Cardiac muscle cell (in vitro differentiated cells and primary cell): Measurements from ENCODE around the gene FOXJ3. TPM values are rescaled to one million over a fixed set of nuclear protein-coding genes. Genes with fewer than 3 reads are reported as not detected.
A peak's percentile ranks its signal among the peaks of the same experiment; 100 is the strongest.

Experiments used
- DNase-seq, 2 donors: peaks; one replicate each; pipeline versions ENCODE4 v3.0.0 to v3.0.0-alpha.2; 2010 to 2017; ENCODE audit warnings: low read depth in 1 of 2, low spot score in 1 of 2
- H3K27ac ChIP-seq: fragments of 200-600 bp; sonication (generic); 2 replicates; pipeline ENCODE4 v1.5.1; 2016
- H3K27me3 ChIP-seq: fragments of 200-600 bp; sonication (generic); 2 replicates; pipeline ENCODE4 v1.6.0; 2016; ENCODE audit warnings: control low read depth
- H3K36me3 ChIP-seq: fragments of 200-600 bp; sonication (generic); 2 replicates; pipeline ENCODE4 v1.5.1; 2016; ENCODE audit warnings: control low read depth
- H3K4me1 ChIP-seq: fragments of 200-600 bp; sonication (generic); 2 replicates; pipeline ENCODE4 v1.8.1; 2017; ENCODE audit warnings: low read depth, mild to moderate bottlenecking, mixed run types
- H3K4me3 ChIP-seq: fragments of 200-600 bp; sonication (generic); 2 replicates; pipeline ENCODE4 v1.5.1; 2016; ENCODE audit warnings: mild to moderate bottlenecking
- H3K9me3 ChIP-seq: fragments of 200-600 bp; sonication (generic); 2 replicates; pipeline ENCODE4 v1.5.1; 2017; ENCODE audit warnings: low read depth, mild to moderate bottlenecking, control low read depth
- CTCF ChIP-seq: IDR thresholded peaks from 2 replicates; pipeline ENCODE4 v1.5.1; 2012; ENCODE audit warnings: low read depth, mild to moderate bottlenecking, low read length
- polyA plus RNA-seq: library from polyadenylated mRNA; unstranded; fragments of >200 nt; fragmentation: Nextera tagmentation; extraction: Ambion mirVana; gene quantifications from 2 replicates; pipeline ENCODE4 v1.2.1, GENCODE V29; 2016
- total RNA-seq: library from RNA; depleted of rRNA; stranded (reverse); fragments of >200 nt; gene quantifications from 2 replicates; pipeline ENCODE4 v1.2.3, GENCODE V29; 2016

Gene FOXJ3
- total and polyA plus RNA-seq, 2 experiments from 2014 or later = 25.4 to 54.1 TPM

- TF ChIP-seq CTCF = no peak
- Histone ChIP-seq H3K9me3 (no peaks in the 10 kb centered on the region), H3K27ac (peak overlapping the region; percentile 21), H3K36me3 (peaks cover 7% of the 10 kb centered on the region), H3K4me3 (no peak overlapping the region), H3K27me3 (no peaks in the 10 kb centered on the region), H3K4me1 (peaks cover 4% of the 10 kb centered on the region)
- no peak for DNase-seq
These were observed 151.1 kb downstream of the FOXJ3 start for GRCh38 chr1:42183957-42184268.

GRCh38 chr1:42183210-42183956, 151.7 kb downstream of the FOXJ3 start:
- DNase-seq = no peak
- peaks cover 9% of the 10 kb centered on the region for H3K4me1 ChIP-seq
- no peak for TF ChIP-seq CTCF
- H3K4me3 ChIP-seq = no peak overlapping the region
- H3K27me3 ChIP-seq = no peaks in the 10 kb centered on the region
- H3K36me3 ChIP-seq = peaks cover 2% of the 10 kb centered on the region
- H3K27ac ChIP-seq = peak overlapping the region; percentile 21
- no peaks in the 10 kb centered on the region for H3K9me3 ChIP-seq

- H3K36me3 ChIP-seq = no peaks in the 10 kb centered on the region
These were observed 153.3 kb downstream of the FOXJ3 start for GRCh38 chr1:42181687-42182086.

GRCh38 chr1:42179900-42180329, 155.1 kb downstream of the FOXJ3 start:
- Histone ChIP-seq H3K4me3 (no peak overlapping the region), H3K27ac (peak overlapping the region; percentile 65), H3K9me3 (no peaks in the 10 kb centered on the region), H3K36me3 (no peaks in the 10 kb centered on the region), H3K27me3 (no peaks in the 10 kb centered on the region), H3K4me1 (peaks cover 16% of the 10 kb centered on the region)
- DNase-seq = no peak
- no peak for TF ChIP-seq CTCF

More at GRCh38 chr1:42181687-42182086, 153.3 kb downstream of the FOXJ3 start:
- H3K4me1 ChIP-seq = peaks cover 13% of the 10 kb centered on the region
- DNase-seq = no peak
- TF ChIP-seq CTCF = no peak
- H3K27ac ChIP-seq = no peak overlapping the region
- H3K9me3 ChIP-seq = no peaks in the 10 kb centered on the region
- no peaks in the 10 kb centered on the region for H3K27me3 ChIP-seq
- no peak overlapping the region for H3K4me3 ChIP-seq

- Histone ChIP-seq H3K4me3 (no peak overlapping the region), H3K27me3 (no peaks in the 10 kb centered on the region), H3K9me3 (no peaks in the 10 kb centered on the region), H3K36me3 (no peaks in the 10 kb centered on the region), H3K27ac (peak overlapping the region; percentile 65), H3K4me1 (peaks cover 20% of the 10 kb centered on the region)
- no peak for TF ChIP-seq CTCF
- DNase-seq = peak in 1 of 2 donors; percentile 89
These were observed 155.8 kb downstream of the FOXJ3 start for GRCh38 chr1:42179275-42179674.
